ENCODE results near the gene LATS1.

DNA sequence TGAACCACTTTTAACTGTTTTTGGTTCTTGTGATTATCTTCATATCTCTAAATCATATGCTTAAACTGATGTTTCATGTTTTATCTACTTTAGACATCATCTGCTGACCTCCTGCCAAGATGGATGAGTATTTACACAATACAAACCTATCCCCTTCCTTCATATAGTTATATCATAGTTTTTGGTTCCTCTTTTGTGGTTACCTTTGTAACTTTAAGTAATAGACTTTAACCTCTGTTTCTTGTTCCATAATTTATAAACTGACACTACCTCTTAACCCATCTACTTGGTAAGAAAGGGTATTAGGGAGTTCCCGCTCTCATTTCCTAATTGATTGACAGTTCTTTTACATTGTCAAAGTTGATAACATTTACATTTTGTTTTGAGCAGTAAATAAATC, 43.5 kb upstream of the LATS1 start:
- TF ChIP-seq, protein P1, sequence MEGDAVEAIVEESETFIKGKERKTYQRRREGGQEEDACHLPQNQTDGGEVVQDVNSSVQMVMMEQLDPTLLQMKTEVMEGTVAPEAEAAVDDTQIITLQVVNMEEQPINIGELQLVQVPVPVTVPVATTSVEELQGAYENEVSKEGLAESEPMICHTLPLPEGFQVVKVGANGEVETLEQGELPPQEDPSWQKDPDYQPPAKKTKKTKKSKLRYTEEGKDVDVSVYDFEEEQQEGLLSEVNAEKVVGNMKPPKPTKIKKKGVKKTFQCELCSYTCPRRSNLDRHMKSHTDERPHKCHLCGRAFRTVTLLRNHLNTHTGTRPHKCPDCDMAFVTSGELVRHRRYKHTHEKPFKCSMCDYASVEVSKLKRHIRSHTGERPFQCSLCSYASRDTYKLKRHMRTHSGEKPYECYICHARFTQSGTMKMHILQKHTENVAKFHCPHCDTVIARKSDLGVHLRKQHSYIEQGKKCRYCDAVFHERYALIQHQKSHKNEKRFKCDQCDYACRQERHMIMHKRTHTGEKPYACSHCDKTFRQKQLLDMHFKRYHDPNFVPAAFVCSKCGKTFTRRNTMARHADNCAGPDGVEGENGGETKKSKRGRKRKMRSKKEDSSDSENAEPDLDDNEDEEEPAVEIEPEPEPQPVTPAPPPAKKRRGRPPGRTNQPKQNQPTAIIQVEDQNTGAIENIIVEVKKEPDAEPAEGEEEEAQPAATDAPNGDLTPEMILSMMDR (IDR thresholded peaks at IDR 0.05) = no peak
- no peak for TF ChIP-seq POLR2A (IDR thresholded peaks at IDR 0.05)
- no peak for TF ChIP-seq POLR2AphosphoS5 (IDR thresholded peaks at IDR 0.05)
- TF ChIP-seq EP300 (IDR thresholded peaks at IDR 0.05) = no peak

All from upper lobe of left lung (tissue), 4 donors.